ENCODE data around the gene BCAR1.

Gene BCAR1

DNA sequence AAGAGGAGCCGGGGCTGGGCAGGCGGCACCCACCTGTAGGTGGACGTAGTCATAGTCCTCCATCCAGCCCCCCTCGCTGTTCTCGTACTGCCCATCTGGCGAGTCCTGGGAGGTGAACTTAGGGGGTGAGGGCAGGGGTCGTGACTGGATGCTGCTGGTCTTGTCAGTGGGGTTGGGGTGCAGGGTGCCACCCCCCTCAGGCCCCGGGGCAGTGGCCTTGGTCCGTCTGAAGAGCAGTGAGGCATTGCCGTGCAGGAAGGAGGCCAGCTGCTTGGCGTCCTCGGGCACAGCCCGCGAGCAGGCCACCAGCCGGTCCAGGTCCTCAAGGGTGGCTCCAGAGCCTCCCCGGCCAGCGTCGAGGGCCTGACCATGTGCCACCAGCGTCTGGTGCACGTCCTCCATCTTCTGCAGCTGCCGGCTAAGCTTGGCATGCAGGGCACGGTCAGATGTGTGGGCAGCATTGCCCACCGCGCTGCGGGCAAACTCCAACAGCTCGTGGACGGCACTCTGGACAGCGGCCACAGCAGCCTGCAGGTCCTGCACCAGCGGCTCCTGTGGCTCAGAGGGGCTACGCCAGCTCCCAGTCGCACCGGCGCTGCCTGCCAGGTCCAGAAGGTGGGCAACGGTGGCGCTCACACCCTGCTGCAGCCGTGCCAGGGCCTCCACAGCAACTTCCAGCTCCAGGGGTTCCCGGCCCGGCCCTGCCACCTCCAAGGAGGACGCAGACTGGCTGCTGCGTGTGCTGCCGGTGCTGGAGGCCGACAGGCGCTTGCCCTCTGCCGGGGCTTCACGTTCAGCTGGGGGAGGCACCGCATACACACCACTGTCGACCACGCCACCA, 16.3 kb downstream of the BCAR1 start:
- Histone ChIP-seq H3K4me1 (ENCODE audit: control insufficient read depth, insufficient read depth, low read length) (peaks cover 34% of the 10 kb centered on the region), H3K36me3 (ENCODE audit: insufficient read depth, low read length) (peaks cover 76% of the 10 kb centered on the region), H3K27me3 (ENCODE audit: control insufficient read depth, insufficient read depth, low read length) (no peaks in the 10 kb centered on the region), H3K4me3 (ENCODE audit: low read length) (no peak overlapping the region), H3K9me3 (replicated peaks; ENCODE audit: low read length) (no peaks in the 10 kb centered on the region), H3K9ac (ENCODE audit: low read depth, low read length) (no peak overlapping the region), H3K4me2 (ENCODE audit: low read length) (no peak overlapping the region)

GRCh38 chr16:75233611-75233938, 17.8 kb downstream of the BCAR1 start:
- Histone ChIP-seq H3K9me3 (replicated peaks; ENCODE audit: low read length) (no peaks in the 10 kb centered on the region), H3K4me1 (ENCODE audit: control insufficient read depth, insufficient read depth, low read length) (peaks cover 19% of the 10 kb centered on the region), H3K4me2 (ENCODE audit: low read length) (no peak overlapping the region), H3K36me3 (ENCODE audit: insufficient read depth, low read length) (peaks cover 87% of the 10 kb centered on the region), H3K9ac (ENCODE audit: low read depth, low read length) (peak overlapping the region; percentile 13), H3K4me3 (ENCODE audit: low read length) (no peak overlapping the region), H3K27me3 (ENCODE audit: control insufficient read depth, insufficient read depth, low read length) (no peaks in the 10 kb centered on the region)

GRCh38 chr16:75231570-75231969, 19.9 kb downstream of the BCAR1 start:
- Histone ChIP-seq H3K27me3 (ENCODE audit: control insufficient read depth, insufficient read depth, low read length) (no peaks in the 10 kb centered on the region), H3K36me3 (ENCODE audit: insufficient read depth, low read length) (peaks cover 84% of the 10 kb centered on the region)

DNA sequence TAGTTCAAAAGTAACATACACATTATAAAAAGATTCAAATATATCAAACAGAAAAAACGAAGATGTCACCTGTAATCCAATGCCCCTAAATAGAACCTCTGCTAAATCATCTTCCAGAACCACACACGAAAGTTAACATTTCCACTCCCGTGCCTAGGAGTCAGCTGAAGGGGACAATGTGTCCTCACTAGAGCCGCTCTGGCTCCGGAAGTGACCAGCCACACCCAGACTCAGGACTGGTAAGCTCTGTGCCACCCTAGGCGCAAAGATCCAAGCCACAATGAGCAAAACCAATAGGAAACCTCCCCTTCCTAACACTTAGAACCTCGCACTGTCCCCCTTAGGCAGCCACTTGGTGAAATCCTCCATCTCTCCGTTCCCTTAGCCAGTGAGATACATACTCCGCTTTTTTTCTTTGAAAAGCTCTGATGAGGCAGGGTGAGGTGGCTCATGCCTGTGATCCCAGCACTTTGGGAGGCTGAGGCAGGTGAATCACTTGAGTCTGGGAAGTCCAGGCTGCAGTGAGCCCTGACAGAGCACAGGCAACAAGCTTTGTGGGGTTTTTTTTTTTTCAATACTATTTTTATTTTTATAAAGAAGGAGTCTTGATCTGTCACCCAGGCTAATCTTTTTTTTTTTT, 20.8 kb downstream of the BCAR1 start:
- Histone ChIP-seq H3K9me3 (replicated peaks; ENCODE audit: low read length) (no peaks in the 10 kb centered on the region), H3K27me3 (ENCODE audit: control insufficient read depth, insufficient read depth, low read length) (no peaks in the 10 kb centered on the region), H3K9ac (ENCODE audit: low read depth, low read length) (no peak overlapping the region)

More at GRCh38 chr16:75231570-75231969, 19.9 kb downstream of the BCAR1 start:
- Histone ChIP-seq H3K9me3 (replicated peaks; ENCODE audit: low read length) (no peaks in the 10 kb centered on the region), H3K9ac (ENCODE audit: low read depth, low read length) (no peak overlapping the region), H3K4me1 (ENCODE audit: control insufficient read depth, insufficient read depth, low read length) (peaks cover 8% of the 10 kb centered on the region), H3K4me3 (ENCODE audit: low read length) (no peak overlapping the region), H3K4me2 (ENCODE audit: low read length) (no peak overlapping the region)

GRCh38 chr16:75229172-75230031, 22.0 kb downstream of the BCAR1 start:
- Histone ChIP-seq H3K4me1 (ENCODE audit: control insufficient read depth, insufficient read depth, low read length) (peaks cover 5% of the 10 kb centered on the region), H3K36me3 (ENCODE audit: insufficient read depth, low read length) (peaks cover 63% of the 10 kb centered on the region), H3K4me3 (ENCODE audit: low read length) (no peak overlapping the region), H3K9ac (ENCODE audit: low read depth, low read length) (no peak overlapping the region), H3K4me2 (ENCODE audit: low read length) (no peak overlapping the region), H3K27me3 (ENCODE audit: control insufficient read depth, insufficient read depth, low read length) (no peaks in the 10 kb centered on the region), H3K9me3 (replicated peaks; ENCODE audit: low read length) (no peaks in the 10 kb centered on the region)

More for the DNA sequence above, 20.8 kb downstream of the BCAR1 start:
- Histone ChIP-seq H3K4me1 (ENCODE audit: control insufficient read depth, insufficient read depth, low read length) (peaks cover 8% of the 10 kb centered on the region), H3K36me3 (ENCODE audit: insufficient read depth, low read length) (peaks cover 74% of the 10 kb centered on the region), H3K4me2 (ENCODE audit: low read length) (no peak overlapping the region), H3K4me3 (ENCODE audit: low read length) (no peak overlapping the region)

DNA sequence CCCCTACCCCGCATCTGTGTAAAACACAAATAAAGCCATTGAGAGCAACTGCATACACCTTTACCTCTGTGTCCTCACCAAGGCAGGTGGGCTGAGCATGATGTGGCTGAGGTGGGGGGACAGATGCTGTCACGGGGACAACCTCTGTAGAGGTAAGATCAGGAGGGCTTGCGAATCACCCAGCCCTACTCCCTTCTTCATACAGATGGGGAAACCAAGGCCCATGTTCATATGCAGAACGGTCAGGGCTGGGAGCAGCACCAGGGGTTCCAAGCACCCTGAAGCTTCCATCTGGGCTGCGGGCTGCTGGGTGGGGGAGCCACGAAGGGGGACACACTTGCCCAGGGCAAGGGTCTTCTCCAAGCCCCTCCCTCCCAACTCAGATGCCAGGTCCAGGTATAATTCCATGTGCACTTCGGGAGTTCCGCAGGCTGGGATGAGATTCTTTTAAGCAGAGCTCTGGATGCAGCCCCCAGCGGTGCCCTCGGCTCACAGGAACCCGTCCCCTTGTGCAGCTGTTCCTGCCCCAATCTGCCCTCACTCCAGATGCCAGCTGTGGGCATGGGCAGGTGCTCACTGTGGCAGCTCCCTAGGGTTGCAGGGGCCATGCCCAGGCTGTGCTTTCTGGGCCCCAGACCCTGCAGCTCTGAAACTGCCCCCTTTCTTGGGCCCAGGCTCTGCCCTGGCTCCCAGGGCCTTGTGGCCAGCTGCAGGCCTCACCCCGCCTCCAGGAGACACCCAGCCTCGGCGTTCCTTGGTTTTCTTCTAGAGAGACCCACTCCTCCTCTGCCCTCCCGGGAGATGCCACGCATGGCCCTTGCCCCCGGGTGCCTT, 23.1 kb downstream of the BCAR1 start:
- H3K4me2 ChIP-seq (ENCODE audit: low read length) = no peak overlapping the region

DNA sequence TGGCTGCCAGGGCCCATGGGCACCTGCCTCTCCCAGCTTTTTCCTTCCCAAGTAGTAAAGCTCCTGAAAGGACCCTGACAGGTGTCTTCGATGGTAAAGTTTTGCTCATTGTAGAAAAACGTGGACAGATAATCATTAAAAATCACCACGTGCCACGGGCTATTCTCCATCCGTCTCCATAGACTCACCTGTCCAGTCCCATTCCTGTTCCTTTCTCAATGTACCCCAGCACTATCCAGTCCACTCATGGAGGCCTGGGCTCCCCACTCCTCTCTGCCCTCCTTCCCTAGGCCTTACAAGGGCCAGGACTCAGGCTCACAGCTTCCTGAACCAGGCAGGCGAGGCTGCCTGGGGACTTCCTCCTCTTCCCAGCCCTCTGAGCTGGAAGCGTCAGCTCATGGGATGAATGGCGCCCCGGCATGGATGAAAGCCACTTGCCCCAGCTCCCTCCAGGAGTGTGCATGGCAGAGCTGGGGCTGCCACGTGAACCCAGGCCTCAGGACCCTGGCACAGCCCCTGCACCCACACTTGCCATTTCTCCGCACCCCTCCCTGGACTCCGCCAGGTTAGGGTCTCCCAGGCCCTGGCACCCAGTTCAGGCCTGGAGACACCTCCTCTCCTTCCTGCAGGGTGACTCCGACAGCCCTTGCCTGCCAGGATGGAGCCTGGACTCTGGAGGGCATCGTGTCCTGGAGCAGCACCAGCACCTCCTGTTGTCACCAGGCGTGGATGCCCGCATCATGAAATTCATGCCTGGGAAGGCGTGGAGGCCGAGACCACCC, 23.9 kb downstream of the BCAR1 start:
- Histone ChIP-seq H3K27me3 (ENCODE audit: control insufficient read depth, insufficient read depth, low read length) (no peaks in the 10 kb centered on the region), H3K4me1 (ENCODE audit: control insufficient read depth, insufficient read depth, low read length) (no peaks in the 10 kb centered on the region), H3K36me3 (ENCODE audit: insufficient read depth, low read length) (peaks cover 45% of the 10 kb centered on the region), H3K4me3 (ENCODE audit: low read length) (no peak overlapping the region), H3K9ac (ENCODE audit: low read depth, low read length) (no peak overlapping the region), H3K4me2 (ENCODE audit: low read length) (no peak overlapping the region), H3K9me3 (replicated peaks; ENCODE audit: low read length) (no peaks in the 10 kb centered on the region)

More for the DNA sequence above, 23.1 kb downstream of the BCAR1 start:
- H3K27me3 ChIP-seq (ENCODE audit: control insufficient read depth, insufficient read depth, low read length) = no peaks in the 10 kb centered on the region
- H3K4me3 ChIP-seq (ENCODE audit: low read length) = no peak overlapping the region
- H3K36me3 ChIP-seq (ENCODE audit: insufficient read depth, low read length) = peaks cover 53% of the 10 kb centered on the region
- H3K4me1 ChIP-seq (ENCODE audit: control insufficient read depth, insufficient read depth, low read length) = no peaks in the 10 kb centered on the region
- no peaks in the 10 kb centered on the region for H3K9me3 ChIP-seq (replicated peaks; ENCODE audit: low read length)
- H3K9ac ChIP-seq (ENCODE audit: low read depth, low read length) = no peak overlapping the region

DNA sequence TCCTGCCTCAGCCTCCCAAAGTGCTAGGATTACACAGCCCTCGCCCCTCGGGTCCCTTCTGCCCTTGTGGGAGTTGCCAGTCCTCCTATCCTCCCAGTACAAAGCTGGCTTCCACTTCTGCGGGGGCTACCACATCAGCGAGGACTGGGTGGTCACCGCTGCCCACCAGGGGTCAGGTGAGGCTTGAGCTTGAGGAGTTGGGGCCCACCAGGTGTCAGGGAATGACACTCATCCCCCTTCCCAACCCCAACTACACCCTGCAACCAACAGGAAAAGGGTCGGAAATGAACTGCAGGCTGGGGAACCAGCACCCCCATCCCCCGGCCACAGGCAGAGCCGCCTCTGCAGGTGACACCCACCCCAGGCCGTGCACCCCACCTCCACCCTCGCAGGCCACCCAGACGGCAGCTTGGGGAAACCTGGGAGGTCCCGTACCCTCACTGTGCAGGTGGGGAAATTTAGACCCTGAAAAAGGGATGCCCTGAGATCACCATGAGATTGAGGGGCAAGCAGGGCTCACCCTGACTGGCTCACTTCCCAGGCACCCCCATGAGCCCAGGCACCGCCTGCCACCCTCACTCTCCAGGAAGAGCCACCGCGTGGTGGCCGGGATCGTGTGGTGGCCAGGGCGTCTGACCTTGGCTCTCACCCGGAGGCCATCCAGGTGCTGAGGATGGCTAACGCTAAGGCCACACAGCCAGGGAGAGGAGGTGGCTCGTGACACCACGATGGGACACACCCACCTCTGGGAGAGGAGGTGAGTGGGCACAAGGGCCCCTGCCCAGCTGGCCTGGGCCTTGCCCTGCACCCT, 24.7 kb downstream of the BCAR1 start:
- Histone ChIP-seq H3K4me3 (ENCODE audit: low read length) (no peak overlapping the region), H3K4me1 (ENCODE audit: control insufficient read depth, insufficient read depth, low read length) (no peaks in the 10 kb centered on the region), H3K27me3 (ENCODE audit: control insufficient read depth, insufficient read depth, low read length) (no peaks in the 10 kb centered on the region), H3K4me2 (ENCODE audit: low read length) (no peak overlapping the region), H3K36me3 (ENCODE audit: insufficient read depth, low read length) (peaks cover 42% of the 10 kb centered on the region), H3K9me3 (replicated peaks; ENCODE audit: low read length) (no peaks in the 10 kb centered on the region), H3K9ac (ENCODE audit: low read depth, low read length) (no peak overlapping the region)

DNA sequence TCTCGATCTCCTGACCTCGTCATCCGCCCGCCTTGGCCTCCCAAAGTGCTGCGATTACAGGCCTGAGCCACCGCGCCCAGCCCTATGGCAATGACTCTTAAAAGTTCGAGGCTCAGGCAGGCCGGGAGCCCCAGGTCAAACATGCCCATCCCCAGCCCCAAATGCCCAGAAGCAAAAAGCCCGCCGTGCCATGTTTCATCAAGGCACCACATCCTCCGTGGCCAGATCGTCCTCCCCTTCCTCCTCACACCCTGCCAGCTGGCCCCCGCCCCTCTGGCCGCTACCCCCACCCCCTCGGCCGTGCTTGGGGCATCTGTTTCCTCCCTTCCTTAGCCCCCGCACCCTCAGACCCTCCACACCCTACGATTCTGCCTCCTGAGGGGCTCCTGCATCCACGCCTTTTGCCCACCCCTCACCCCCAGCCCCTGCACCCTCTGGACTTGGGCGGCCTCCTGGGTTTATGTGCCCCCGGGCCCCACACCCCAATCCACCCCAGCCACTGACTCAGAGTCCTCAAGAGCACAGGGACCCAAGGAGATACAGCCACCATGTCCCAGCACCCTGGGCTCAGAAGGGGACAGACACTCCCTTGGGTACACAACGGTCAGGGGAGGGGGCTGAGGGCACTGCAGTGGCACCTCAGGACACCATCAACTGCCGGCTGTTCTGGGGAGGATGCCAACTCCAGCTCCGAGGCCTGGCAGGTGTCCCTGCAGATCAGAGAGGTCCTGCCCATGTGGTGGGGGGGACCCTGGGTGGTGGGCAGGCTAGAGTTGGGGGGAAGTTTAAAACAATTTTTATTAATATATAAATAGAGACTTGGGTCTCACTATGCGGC, 25.5 kb downstream of the BCAR1 start:
- H3K4me2 ChIP-seq (ENCODE audit: low read length) = no peak overlapping the region
- H3K36me3 ChIP-seq (ENCODE audit: insufficient read depth, low read length) = peaks cover 37% of the 10 kb centered on the region
- H3K9ac ChIP-seq (ENCODE audit: low read depth, low read length) = no peak overlapping the region
- no peaks in the 10 kb centered on the region for H3K4me1 ChIP-seq (ENCODE audit: control insufficient read depth, insufficient read depth, low read length)
- no peak overlapping the region for H3K4me3 ChIP-seq (ENCODE audit: low read length)
- no peaks in the 10 kb centered on the region for H3K9me3 ChIP-seq (replicated peaks; ENCODE audit: low read length)
- no peaks in the 10 kb centered on the region for H3K27me3 ChIP-seq (ENCODE audit: control insufficient read depth, insufficient read depth, low read length)

Data from skeletal muscle satellite cell (primary cell).